ENCODE data around the gene FHIT.

The FHIT gene

GRCh38 chr3:60760145-60760544 lies 491.1 kb downstream of the FHIT start:
- DNase-seq (ENCODE audit: low spot score), result no peak

GRCh38 chr3:60759439-60759838 lies 491.8 kb downstream of the FHIT start:
- DNase-seq (ENCODE audit: low spot score), result no peak

GRCh38 chr3:60758831-60759230 lies 492.4 kb downstream of the FHIT start:
- DNase-seq (ENCODE audit: low spot score), result no peak

GRCh38 chr3:60758171-60758570 lies 493.1 kb downstream of the FHIT start:
- no peak for DNase-seq (ENCODE audit: low spot score)

- DNase-seq (ENCODE audit: low spot score), result no peak
Measured at GRCh38 chr3:60757724-60758123, 493.5 kb downstream of the FHIT start.

- peak; percentile 35 for DNase-seq (ENCODE audit: low spot score)
Measured at GRCh38 chr3:60756241-60757030, 494.8 kb downstream of the FHIT start.

- no peak for DNase-seq (ENCODE audit: low spot score)
Measured at GRCh38 chr3:60755094-60755493, 496.2 kb downstream of the FHIT start.

- no peak for DNase-seq (ENCODE audit: low spot score)
Measured at GRCh38 chr3:60754617-60755016, 496.6 kb downstream of the FHIT start.

GRCh38 chr3:60752809-60753208 lies 498.4 kb downstream of the FHIT start:
- DNase-seq (ENCODE audit: low spot score), result no peak

GRCh38 chr3:60746695-60747416 lies 504.4 kb downstream of the FHIT start:
- DNase-seq (ENCODE audit: low spot score), result peak; percentile 52

- DNase-seq (ENCODE audit: low spot score), result peak; percentile 54
Measured at GRCh38 chr3:60746043-60746638, 505.1 kb downstream of the FHIT start.

GRCh38 chr3:60743631-60744164 lies 507.6 kb downstream of the FHIT start:
- no peak for DNase-seq (ENCODE audit: low spot score)

- DNase-seq (ENCODE audit: low spot score), result peak; percentile 68
Measured at GRCh38 chr3:60742606-60743145, 508.6 kb downstream of the FHIT start.

- DNase-seq (ENCODE audit: low spot score), result no peak
Measured at GRCh38 chr3:60737633-60738399, 513.4 kb downstream of the FHIT start.

- DNase-seq (ENCODE audit: low spot score), result no peak
Measured at GRCh38 chr3:60730371-60730770, 520.9 kb downstream of the FHIT start.

- DNase-seq (ENCODE audit: low spot score), result no peak
Measured at GRCh38 chr3:60729056-60729455, 522.2 kb downstream of the FHIT start.

- no peak for DNase-seq (ENCODE audit: low spot score)
Measured at GRCh38 chr3:60728006-60728405, 523.2 kb downstream of the FHIT start.

GRCh38 chr3:60720736-60721135 lies 530.5 kb downstream of the FHIT start:
- DNase-seq (ENCODE audit: low spot score), result no peak

- no peak for DNase-seq (ENCODE audit: low spot score)
Measured at GRCh38 chr3:60716573-60716972, 534.7 kb downstream of the FHIT start.

GRCh38 chr3:60708191-60708975 lies 542.9 kb downstream of the FHIT start:
- peak; percentile 76 for DNase-seq (ENCODE audit: low spot score)

- no peak for DNase-seq (ENCODE audit: low spot score)
Measured at GRCh38 chr3:60707452-60708020, 543.7 kb downstream of the FHIT start.
